Activated CD4-positive, alpha-beta T cell treated with anti-CD3 and anti-CD28 coated beads, Interleukin-2, amount 50 U/mL, for 48 hours (primary cell): ENCODE data around the gene UNKL.

Experiments
- DNase-seq, 2 experiments: peaks; one replicate each; pipeline ENCODE4 v3.0.0-alpha.2; 2020

The UNKL gene

DNA sequence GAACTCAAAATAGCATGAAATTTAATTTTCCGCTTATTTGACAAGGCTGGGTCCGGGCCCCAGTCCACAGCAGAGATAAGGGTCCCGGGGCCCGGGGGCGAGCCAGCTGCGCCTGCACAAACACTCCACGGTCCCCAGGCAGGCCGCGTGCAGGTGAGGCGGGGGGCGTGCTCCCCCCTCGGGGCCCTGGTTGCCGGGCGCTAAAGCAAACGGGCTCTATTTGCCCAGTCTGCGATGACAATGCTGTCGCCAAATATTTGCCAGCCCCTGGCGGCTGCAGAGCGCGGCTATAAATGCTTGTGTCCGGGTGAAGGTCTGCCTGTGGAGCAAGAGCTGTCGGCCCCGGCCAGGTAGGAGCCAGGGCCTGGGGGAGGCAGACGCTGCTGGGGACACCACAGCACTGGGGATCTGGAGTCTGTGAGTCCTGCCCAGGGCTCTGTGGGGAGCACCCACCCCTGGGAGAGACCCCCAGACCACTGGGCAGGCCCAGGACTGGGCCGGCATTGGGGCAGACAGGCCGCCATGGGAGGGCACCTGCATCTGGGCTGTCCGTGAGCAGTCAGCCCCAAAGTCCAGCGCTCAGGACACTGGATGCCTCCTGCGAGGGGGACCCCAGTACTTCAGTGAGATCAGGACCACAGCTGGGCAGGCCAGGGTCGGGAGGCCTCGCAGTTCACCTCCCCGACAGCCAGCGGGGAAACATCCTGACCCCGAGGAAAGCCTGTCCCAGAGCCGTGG is 16.4 kb upstream of the UNKL start, which contains the start of gene PERCC1:
TSS of gene PERCC1 (plus strand) at position 320 of the 738 bp plus-strand sequence. CDS start 1,516 bp downstream, outside the sequence.
- DNase-seq, result no peak

GRCh38 chr16:1430214-1430758 is 15.8 kb upstream of the UNKL start:
- no peak for DNase-seq

DNA sequence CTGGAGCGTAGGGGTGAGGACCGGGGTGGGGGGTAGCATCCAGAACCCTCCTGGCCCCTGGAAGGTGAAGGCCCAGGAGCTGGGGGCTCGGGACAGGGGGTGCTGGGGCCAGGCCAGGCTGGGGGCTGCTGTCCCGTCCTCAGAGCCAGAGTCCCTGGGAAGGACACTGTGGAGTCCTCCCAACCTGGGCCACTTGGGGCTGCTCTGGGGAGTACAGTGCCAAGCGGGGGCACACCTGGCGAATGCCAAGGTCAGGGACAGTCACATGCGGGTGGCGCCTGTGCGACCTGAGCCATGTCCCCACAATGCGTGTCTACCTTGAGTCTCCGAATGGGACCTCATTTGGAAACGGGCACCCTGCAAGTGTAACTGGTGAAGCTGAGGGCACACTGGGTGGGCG is 15.1 kb upstream of the UNKL start:
- no peak for DNase-seq

DNA sequence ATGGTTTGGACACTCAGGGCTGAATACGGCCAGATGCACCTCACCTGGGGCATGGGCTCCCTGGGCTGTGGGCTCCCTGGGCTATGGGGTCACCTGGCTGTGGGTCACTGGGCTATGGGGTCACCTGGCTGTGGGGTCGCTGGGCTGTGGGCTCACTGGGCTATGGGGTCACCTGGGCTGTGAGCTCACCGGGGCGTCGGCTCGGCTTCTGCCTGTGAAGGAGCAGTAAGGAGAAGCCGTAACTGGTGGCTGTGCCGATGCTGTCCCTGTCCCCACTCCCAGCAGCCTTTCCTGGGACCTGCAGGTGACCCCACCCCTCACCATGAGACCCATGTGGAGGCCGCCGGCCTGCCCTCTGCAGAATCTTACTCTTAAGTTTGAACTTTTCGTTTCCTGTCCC is 14.5 kb upstream of the UNKL start:
- no peak for DNase-seq

- peak; percentile 64 to 66 for DNase-seq
Observed at GRCh38 chr16:1428511-1428910, 14.0 kb upstream of the UNKL start.

GRCh38 chr16:1427473-1428461 is 13.3 kb upstream of the UNKL start:
- no peak for DNase-seq

GRCh38 chr16:1426734-1427471 is 12.4 kb upstream of the UNKL start:
- DNase-seq, result no peak

- DNase-seq, result no peak
Observed at GRCh38 chr16:1425616-1426370, 11.3 kb upstream of the UNKL start.

DNA sequence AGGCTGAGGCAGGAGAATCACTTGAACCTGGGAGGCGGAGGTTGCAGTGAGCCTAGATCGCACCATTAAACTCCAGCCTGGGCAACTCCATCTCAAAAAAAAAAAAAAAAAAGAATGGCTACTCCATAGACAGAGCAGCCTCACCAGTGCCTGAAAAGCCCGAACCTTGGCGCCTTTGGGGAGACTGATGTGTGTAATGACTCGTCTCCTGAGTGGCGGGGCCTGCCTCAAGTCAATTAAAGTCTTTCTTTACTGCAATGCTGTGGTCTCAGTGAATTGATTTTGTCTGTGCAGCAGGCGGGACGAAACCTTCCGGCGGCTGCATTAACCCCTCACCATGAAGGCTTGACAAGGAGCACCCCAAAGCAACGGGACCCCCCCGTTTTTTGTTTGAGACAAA is 9.5 kb upstream of the UNKL start:
- DNase-seq, result no peak

DNA sequence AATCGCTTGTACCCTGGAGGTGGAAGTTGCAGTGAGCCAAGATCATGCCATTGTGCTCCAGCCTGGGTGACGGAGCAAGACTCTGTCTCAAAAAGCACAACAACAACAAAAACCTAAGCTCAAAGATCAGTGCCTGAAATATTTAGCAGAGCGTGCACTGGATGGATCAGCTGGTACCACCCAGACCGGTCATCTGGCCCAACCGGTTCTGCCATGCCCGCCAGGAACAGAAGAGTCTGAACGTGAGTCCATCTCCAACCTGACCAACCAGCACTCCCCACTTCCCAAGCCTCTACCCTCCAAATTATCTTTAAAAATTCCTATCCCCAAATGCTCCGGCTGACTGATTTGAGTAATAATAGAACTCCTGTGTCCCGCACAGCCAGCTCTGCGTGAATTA is 7.6 kb upstream of the UNKL start:
- no peak for DNase-seq

DNA sequence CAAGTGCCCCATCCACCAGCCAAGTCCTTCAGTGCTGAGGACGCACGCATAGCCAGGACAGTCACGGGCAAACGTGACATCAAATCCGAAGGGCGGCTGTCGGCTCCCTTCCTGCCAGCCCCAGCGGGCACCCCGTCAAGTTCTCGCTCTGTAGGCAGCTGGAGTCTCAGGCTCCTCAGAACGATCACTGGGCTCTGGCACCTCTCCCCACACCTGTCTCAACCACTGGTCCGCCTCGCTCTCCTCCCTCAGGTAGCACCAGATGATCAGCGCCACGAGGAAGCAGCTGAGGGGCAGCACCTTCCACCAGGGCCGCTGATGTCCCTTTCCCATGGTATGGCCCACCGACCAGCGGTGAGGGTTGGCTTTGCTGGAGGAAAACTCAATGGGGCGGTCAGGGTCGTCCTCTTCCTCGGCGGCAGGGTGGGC is 5.6 kb upstream of the UNKL start:
- DNase-seq, result no peak

- no peak for DNase-seq
Observed at GRCh38 chr16:1416521-1416941, 2.0 kb upstream of the UNKL start.

- DNase-seq, result peak; percentile 72 to 73
Observed at GRCh38 chr16:1413684-1414531, 596 bp downstream of the UNKL start.

DNA sequence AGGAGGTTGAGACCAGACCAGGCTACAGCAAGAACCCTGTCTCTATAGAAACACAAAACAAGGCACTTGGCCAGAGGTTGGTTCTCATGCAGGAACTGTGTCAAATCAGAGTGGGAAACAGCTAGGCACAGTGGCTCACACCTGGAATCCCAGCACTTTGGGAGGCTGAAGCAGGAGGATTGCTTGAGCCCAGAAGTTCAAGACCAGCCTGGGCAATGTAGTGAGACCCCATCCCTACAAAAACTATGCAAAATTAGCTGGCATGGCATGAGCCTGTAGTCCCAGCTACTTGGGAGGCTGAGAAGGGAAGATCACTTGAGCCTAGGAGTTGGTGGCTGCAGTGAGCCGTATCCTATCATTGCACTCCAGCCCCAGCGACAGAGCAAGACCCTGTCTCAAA is 1.7 kb downstream of the UNKL start:
- DNase-seq, result no peak

GRCh38 chr16:1408171-1408837 is 6.2 kb downstream of the UNKL start:
- DNase-seq, result peak; percentile 96 to 97

DNA sequence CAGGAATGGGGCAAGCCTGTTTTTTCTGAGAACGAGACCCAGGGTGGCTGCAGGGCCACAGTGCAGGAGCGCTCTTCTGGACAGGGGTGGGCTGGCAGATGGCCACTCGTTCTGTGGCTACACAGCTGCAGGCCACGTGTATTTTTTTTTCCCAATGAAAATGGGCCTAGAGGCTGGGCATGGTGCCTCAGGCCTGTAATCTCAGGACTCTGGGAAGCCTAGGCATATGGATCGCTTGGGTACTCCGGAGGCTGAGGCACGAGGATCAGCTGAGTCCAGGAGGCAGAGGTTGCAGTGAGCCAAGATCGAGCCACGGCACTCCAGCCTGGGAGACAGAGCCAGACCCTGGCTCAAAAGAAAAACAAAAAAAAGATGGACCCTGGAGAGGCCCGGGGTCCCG is 6.8 kb downstream of the UNKL start:
- DNase-seq, result no peak

GRCh38 chr16:1403733-1404132 is 10.8 kb downstream of the UNKL start:
- DNase-seq, result no peak

DNA sequence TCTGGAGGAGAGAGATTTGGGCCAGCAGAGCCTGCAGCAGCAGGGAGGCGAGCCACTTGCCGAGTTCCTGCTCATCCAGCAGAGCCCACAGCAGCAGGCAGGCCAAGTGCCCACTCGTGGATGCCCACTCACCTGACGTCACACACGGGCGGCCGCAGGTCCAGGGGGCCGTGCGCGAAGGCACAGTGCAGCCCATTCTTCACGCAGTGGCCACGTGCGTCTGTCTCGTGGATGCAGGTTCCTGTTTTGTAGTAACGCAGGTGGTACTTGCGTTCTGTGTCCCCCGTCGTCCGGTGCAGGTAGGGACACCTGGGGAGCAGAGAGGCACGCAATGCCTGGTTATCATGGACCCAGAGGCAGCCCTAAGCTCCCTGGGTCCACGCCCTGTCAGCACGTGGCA is 11.5 kb downstream of the UNKL start:
- no peak for DNase-seq

- DNase-seq, result no peak
Observed at GRCh38 chr16:1401758-1402154, 12.7 kb downstream of the UNKL start.

- no peak for DNase-seq
Observed at GRCh38 chr16:1401061-1401757, 13.3 kb downstream of the UNKL start.
